Progenitor cell of endocrine pancreas (in vitro differentiated cells): ENCODE measurements around the gene OSBPL10. TPM values are rescaled to one million over a fixed set of nuclear protein-coding genes. Genes with fewer than 3 reads are reported as not detected.
A peak's percentile ranks its signal among the peaks of the same experiment; 100 is the strongest.

Source experiments
- DNase-seq: peaks from one replicate; pipeline ENCODE4 v3.0.0; 2021; ENCODE audit warnings: low spot score; ENCODE audit not compliant: unreplicated experiment
- H3K27ac Mint-ChIP-seq: 2 replicates; pipeline ENCODE4 v1.8.0; 2021; ENCODE audit warnings: mild to moderate bottlenecking, moderate library complexity, mixed read lengths
- H3K27me3 Mint-ChIP-seq: 2 replicates; pipeline ENCODE4 v1.8.0; 2021; ENCODE audit warnings: mixed read lengths
- H3K36me3 Mint-ChIP-seq: 2 replicates; pipeline ENCODE4 v1.8.0; 2022; ENCODE audit warnings: mixed read lengths; ENCODE audit not compliant: insufficient read depth
- H3K4me1 Mint-ChIP-seq: 2 replicates; pipeline ENCODE4 v1.8.0; 2021; ENCODE audit warnings: low read depth, mixed read lengths
- H3K4me3 Mint-ChIP-seq: 2 replicates; pipeline ENCODE4 v1.8.0; 2021; ENCODE audit warnings: low read depth, mild to moderate bottlenecking, moderate library complexity, mixed read lengths
- H3K9me3 Mint-ChIP-seq: 2 replicates; pipeline ENCODE4 v1.8.0; 2021; ENCODE audit warnings: low read depth, mixed read lengths
- CTCF ChIP-seq: fragments of 200-600 bp; sonication (generic); IDR thresholded peaks from one replicate; pipeline ENCODE4 v1.5.0; 2021; ENCODE audit warnings: antibody characterized with exemption, mild to moderate bottlenecking; ENCODE audit not compliant: unreplicated experiment
- total RNA-seq: library from RNA; stranded (reverse); gene quantifications from 2 replicates; pipeline ENCODE4 v1.2.1, GENCODE V29; 2021

Gene OSBPL10
- total RNA-seq, 1 donor from 2014 or later = 25.2 TPM

DNA sequence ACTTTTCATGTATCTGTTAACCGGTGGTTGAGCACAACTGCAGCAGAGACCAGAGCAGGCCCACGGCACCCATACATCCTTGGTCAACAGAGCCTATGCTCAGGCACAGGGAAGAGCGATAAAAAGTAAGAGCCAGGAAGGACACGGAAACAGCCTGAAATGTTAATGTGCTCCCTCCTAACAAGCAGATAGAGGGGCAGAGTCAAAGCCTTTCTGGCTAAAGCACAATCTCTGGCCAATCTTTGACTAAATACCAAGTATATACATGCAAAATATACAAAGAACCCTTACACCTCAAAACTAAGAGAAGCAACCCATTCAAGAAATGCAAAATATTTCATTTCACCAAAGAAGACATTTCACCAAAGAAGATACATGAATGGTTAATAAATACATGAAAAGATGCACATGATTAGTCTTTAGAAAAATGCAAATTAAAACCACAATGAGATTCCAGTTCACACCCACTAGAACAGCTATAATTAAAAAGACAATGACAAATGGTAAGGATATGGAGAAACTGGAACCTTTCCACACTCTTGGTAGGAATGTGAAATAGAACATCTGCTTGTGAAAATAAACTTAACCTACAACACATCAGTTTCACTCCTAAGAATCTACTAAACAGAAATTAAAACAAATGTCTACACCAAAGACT lies 88.0 kb downstream of the OSBPL10 start:
- DNase-seq = no peak
- Mint-ChIP-seq H3K4me1 (peaks cover 9% of the 10 kb centered on the region), H3K27me3 (peaks cover 15% of the 10 kb centered on the region), H3K9me3 (peaks cover 6% of the 10 kb centered on the region), H3K4me3 (no peak overlapping the region), H3K36me3 (peaks cover 4% of the 10 kb centered on the region), H3K27ac (no peak overlapping the region)
- TF ChIP-seq CTCF = no peak

- peaks cover 15% of the 10 kb centered on the region for H3K27me3 Mint-ChIP-seq
- H3K9me3 Mint-ChIP-seq = peaks cover 8% of the 10 kb centered on the region
- peaks cover 5% of the 10 kb centered on the region for H3K36me3 Mint-ChIP-seq
- H3K4me1 Mint-ChIP-seq = peaks cover 9% of the 10 kb centered on the region
- TF ChIP-seq CTCF = no peak
- H3K27ac Mint-ChIP-seq = no peak overlapping the region
- no peak for DNase-seq
- H3K4me3 Mint-ChIP-seq = no peak overlapping the region
Observed at GRCh38 chr3:31892500-31892899, 88.6 kb downstream of the OSBPL10 start.

DNA sequence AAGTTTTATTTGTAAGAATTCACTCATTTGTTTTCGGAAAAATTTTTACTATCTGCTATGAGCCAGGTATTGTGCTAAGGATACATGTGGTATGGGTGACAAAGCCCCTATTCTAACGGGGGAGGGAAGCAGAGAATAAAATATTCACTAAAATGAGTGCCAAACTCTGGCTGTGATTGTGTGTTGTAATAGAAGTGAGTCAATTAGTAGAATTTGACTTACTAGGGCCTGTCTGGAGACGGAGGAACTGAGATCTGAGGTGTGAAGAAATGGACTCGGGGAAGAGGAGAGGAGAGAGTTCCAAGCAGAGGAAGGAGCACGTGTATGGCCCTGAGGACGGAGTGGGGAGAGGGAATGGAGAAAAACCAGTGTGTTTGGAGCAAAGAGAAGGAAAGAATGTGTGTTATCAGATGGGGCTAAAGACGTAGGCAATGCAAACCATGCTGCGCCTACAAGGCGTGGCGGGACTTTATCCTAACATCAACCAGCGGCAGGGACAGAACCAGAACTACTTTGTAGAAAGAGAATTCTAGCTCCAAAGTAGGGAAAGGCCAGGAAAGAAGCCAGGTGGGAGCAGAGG lies 89.1 kb downstream of the OSBPL10 start:
- H3K36me3 Mint-ChIP-seq = peaks cover 5% of the 10 kb centered on the region
- peak overlapping the region; percentile 12 for H3K27ac Mint-ChIP-seq
- peaks cover 8% of the 10 kb centered on the region for H3K9me3 Mint-ChIP-seq
- H3K4me3 Mint-ChIP-seq = no peak overlapping the region
- no peak for TF ChIP-seq CTCF
- H3K27me3 Mint-ChIP-seq = peaks cover 15% of the 10 kb centered on the region
- no peak for DNase-seq
- peaks cover 9% of the 10 kb centered on the region for H3K4me1 Mint-ChIP-seq

DNA sequence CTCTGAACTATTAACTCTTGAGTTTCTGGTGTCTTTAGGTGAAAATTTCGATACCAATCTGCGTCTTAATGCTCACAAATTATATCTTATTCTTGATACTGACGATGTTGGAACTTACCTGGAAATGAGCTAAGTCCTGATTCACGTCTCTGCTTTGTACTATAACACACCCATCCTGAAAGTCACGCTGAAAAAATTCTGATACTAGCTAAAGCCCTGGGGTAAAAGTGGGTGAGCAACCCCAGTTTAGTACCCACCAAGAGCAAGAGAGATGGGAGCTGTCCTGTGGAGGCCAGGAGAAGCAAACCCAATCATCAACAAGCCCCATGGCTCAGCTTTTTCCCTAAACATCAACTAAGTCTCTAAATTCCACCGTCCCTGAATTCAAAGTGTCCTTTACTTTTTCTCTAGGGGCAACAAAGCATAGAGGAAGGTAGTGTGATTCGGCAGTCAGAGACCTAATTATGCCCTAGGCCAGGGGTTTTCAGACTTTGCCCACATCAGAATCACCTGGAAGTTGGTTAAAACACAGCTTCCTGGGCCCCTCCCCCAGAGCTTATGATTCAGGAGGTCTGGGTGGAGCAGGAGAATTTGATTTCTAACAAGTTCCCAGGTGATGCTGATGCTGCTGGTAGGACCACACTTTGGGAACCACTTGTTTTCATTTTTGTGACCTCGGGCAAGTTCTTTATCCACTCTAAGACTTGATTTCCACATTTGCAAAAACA lies 90.2 kb downstream of the OSBPL10 start:
- Mint-ChIP-seq H3K4me1 (peaks cover 9% of the 10 kb centered on the region), H3K4me3 (no peak overlapping the region), H3K9me3 (peaks cover 8% of the 10 kb centered on the region), H3K27ac (no peak overlapping the region), H3K27me3 (peaks cover 15% of the 10 kb centered on the region), H3K36me3 (peaks cover 5% of the 10 kb centered on the region)
- TF ChIP-seq CTCF = no peak
- DNase-seq = no peak

- peaks cover 9% of the 10 kb centered on the region for H3K4me1 Mint-ChIP-seq
- H3K27ac Mint-ChIP-seq = no peak overlapping the region
- peaks cover 8% of the 10 kb centered on the region for H3K9me3 Mint-ChIP-seq
- H3K36me3 Mint-ChIP-seq = peaks cover 5% of the 10 kb centered on the region
- TF ChIP-seq CTCF = no peak
- no peak overlapping the region for H3K4me3 Mint-ChIP-seq
- no peak for DNase-seq
- peaks cover 13% of the 10 kb centered on the region for H3K27me3 Mint-ChIP-seq
Observed at GRCh38 chr3:31890007-31890406, 91.1 kb downstream of the OSBPL10 start.
